GM21528 (cell line): ENCODE results near the gene PADI4.

Experiments
- ATAC-seq: cut with Tn5 transposase; IDR thresholded peaks from one replicate; pipeline ENCODE4 v1.9.1; 2021; ENCODE audit warnings: mild to moderate bottlenecking, moderate library complexity; ENCODE audit not compliant: unreplicated experiment, low FRiP score

The PADI4 gene

DNA sequence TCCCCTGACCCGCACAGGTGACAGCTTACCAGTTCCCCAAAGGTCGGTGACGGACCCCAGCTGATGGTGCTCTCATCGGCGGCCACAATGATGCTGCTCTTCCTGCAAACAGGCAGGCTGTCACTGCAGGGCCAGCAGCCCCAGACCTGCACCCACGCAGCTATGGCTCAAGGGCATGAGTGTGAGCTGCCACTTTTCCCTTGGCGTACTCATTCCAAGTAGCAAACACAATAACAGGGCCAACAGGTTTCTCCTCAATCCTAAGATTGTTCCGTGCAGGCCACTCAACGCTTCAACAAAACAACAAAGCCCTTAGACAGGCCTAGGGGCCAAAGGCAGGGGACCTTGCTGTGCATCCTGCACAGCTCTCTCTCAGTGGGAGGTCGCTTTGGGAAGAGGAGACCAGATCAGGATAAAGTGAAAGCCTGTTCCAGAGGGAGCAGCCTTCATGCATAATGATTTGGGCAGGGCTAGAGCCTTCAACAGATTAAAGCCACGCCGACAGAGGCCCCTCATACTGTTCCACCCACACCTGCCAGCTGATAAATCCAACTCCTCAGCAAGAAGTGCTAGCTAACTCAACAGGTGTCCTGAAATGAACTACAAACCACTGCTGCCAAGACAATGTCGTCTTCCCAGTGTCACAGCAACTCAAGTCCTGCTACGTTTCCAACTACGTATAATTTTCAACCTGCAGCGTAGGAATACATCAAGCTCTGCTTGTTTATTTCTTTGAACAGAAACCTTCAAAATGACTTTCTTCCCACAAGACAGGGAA lies 104.3 kb downstream of the PADI4 start:
- ATAC-seq: no peak
